Jurkat, Clone E6-1 (cell line): Measurements from ENCODE around the gene LPAR1.
"Not testable (repeated sequence)": the region's sequence is repeated elsewhere in the genome, so short reads cannot be mapped to it uniquely, and the experiment has no call there.

Experiments
- DNase-seq: peaks from one replicate; pipeline ENCODE4 v3.0.0-alpha.2; 2011; ENCODE audit warnings: low read depth, low spot score
- H3K4me3 ChIP-seq: 2 replicates; pipeline ENCODE4 v1.5.1; 2011; ENCODE audit warnings: mild to moderate bottlenecking, low read length, control low read depth, moderate library complexity

LPAR1 gene

GRCh38 chr9:110847671-110848070 is 190.6 kb downstream of the LPAR1 start:
- H3K4me3 ChIP-seq = no peak overlapping the region
- DNase-seq = no peak

DNA sequence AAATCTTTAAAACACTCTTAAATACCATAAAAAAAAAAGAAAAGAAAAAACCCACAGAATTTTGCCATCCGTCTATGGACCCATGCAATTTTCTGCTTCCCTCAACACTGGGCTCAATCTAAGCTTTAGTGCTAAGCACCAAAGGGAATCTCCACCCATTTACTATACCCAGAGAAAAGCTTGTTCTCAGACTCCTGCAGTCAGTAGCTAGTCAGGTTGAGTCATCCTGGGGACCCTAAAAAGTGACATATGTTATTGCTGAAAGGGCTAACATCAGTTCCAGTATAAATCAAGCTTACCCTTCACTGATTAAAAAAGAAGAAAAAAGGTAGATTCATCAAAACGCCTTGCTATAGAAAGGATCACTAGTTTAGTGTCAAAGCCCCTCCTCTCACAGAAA is 192.1 kb downstream of the LPAR1 start:
- no peak for DNase-seq
- no peak overlapping the region for H3K4me3 ChIP-seq

GRCh38 chr9:110844121-110844520 is 194.1 kb downstream of the LPAR1 start:
- DNase-seq = no peak
- H3K4me3 ChIP-seq = no peak overlapping the region

GRCh38 chr9:110842986-110843385 is 195.3 kb downstream of the LPAR1 start:
- DNase-seq = no peak
- H3K4me3 ChIP-seq = no peak overlapping the region

- no peak for DNase-seq
- H3K4me3 ChIP-seq = no peak overlapping the region
Measured at GRCh38 chr9:110842169-110842568, 196.1 kb downstream of the LPAR1 start.

DNA sequence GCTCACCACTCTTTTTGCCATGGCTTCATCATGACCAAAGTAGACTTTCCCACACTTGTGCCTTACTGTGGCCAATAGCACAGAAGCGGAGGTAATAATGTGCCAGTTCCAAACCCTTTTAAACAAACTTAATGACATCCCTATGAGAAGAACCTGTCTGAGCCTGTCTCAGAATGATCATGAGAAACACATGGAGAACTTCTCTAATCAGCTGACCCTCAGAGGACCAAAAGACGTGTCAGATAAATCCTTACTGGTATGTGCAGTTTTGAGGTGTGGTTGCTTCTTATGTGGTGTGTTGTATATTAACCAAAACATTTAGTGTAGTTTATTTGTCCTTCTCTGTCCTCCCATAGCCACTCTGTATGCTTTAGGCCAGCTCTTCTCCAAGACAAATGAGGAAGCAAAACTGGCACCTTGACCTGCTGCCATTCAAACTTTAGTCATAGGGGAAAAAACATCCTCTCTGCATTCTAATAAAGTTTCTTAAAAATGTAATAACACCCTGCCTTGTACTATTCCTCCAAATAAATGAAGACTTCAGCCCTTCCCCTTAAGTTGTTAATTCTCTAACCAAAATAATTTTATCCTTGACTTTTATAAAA is 200.8 kb downstream of the LPAR1 start:
- H3K4me3 ChIP-seq = no peak overlapping the region
- DNase-seq = no peak

DNA sequence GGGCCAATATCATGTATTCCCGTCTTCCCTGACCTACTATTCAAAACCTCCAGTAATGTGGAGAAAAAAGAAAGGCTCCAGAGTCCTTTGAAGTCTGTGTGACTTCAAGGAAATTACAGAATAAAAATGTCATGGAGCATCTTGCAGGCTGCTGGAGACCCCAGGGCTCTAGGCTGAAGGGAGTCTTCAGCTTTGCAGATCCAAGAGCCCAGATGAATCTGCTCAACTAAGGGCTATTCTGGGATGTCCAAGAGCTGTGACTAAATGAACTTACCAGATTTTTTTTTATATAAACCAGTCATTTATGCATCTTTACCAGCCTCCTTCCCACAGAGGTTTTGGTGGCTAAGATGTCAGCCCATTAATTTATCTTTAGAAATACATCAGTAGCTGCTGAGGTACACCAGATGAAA is 202.4 kb downstream of the LPAR1 start:
- no peak for DNase-seq
- no peak overlapping the region for H3K4me3 ChIP-seq

DNA sequence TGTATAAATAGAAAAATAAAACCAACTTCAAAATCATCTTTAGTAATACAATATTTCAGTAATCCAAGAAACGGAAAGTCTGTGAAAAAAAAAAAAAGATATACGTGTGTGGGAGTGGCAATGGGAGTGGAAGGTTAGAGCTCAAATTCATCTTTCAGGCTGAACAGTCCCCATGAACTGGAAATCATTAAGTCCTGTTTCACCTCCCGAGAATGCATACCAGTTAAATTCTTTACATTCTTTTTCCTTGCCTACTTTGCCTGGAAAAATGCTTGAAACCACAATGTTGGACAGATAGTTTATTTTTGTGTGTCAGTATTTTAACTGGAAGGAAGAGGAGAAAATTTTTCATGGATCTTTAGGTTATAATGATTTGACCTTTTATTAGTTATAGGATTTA is 202.9 kb downstream of the LPAR1 start:
- no peak overlapping the region for H3K4me3 ChIP-seq
- DNase-seq = no peak

- no peak for DNase-seq
- H3K4me3 ChIP-seq = no peak overlapping the region
Measured at GRCh38 chr9:110832926-110833325, 205.3 kb downstream of the LPAR1 start.

GRCh38 chr9:110830495-110830894 is 207.8 kb downstream of the LPAR1 start:
- H3K4me3 ChIP-seq = no peak overlapping the region
- DNase-seq = no peak

GRCh38 chr9:110828264-110828663 is 210.0 kb downstream of the LPAR1 start:
- H3K4me3 ChIP-seq = no peak overlapping the region
- DNase-seq = no peak

- H3K4me3 ChIP-seq, DNase-seq: not testable (repeated sequence)
Measured at GRCh38 chr9:110826400-110826799, 211.9 kb downstream of the LPAR1 start.

DNA sequence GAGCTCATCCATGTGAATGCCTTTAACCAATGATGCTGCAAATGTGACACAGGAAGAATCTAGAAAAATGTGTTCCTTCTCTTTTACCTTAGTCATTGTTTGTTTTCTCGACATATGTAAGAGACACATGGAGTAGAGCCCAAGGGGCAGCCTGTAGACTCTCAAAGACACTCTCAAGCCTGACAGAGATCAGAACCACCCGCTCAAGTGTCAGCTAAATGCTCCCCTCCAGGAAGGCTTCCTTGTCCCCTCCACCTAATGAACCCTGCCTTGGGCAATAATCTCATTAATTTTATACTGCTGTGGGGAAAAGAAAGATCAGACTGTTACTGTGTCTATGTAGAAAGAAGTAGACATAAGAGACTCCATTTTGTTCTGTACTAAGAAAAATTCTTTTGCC is 212.3 kb downstream of the LPAR1 start:
- DNase-seq = no peak
- H3K4me3 ChIP-seq = no peak overlapping the region

DNA sequence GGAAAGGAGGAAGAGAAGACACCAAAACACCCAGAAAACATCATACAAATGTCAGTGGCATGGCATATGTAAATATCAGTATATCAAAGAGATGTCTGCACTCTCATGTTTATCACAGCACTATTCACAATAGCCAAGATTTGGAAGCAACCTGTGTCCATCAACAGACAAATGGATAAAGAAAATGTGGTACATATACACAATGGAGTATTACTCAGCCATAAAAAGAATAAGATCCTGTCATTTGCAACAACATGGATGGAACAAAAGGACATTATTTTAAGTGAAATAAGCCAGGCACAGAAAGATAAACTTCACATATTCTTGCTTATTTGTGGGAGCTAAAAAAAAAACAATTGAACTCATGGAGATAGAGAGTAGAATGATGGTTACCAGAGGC is 213.1 kb downstream of the LPAR1 start:
- H3K4me3 ChIP-seq, DNase-seq: not testable (repeated sequence)
